Activated CD4-positive, alpha-beta T cell treated with anti-CD3 and anti-CD28 coated beads, Interleukin-2, Interleukin-4, amounts not matched to agents 100 ng/mL and 50 ng/mL, durations not matched to agents 16 hours and 8 hours (primary cell): ENCODE results near the gene PNLIPRP2.

Experiments
- DNase-seq: peaks from one replicate; pipeline ENCODE4 v3.0.0-alpha.2; 2020; ENCODE audit warnings: low spot score

The PNLIPRP2 gene

GRCh38 chr10:116612107-116612769 lies 8.5 kb upstream of the PNLIPRP2 start:
- DNase-seq = no peak

GRCh38 chr10:116613471-116613870 lies 7.3 kb upstream of the PNLIPRP2 start:
- no peak for DNase-seq

GRCh38 chr10:116614796-116615195 lies 6.0 kb upstream of the PNLIPRP2 start:
- DNase-seq = no peak

GRCh38 chr10:116615199-116615776 lies 5.5 kb upstream of the PNLIPRP2 start:
- DNase-seq = no peak

GRCh38 chr10:116621476-116621875 lies 723 bp downstream of the PNLIPRP2 start:
- no peak for DNase-seq

- no peak for DNase-seq
These were observed 1.3 kb downstream of the PNLIPRP2 start for GRCh38 chr10:116621934-116622655.

- no peak for DNase-seq
These were observed 5.1 kb downstream of the PNLIPRP2 start for GRCh38 chr10:116625845-116626244.

- no peak for DNase-seq
These were observed 6.1 kb downstream of the PNLIPRP2 start for GRCh38 chr10:116626815-116627214.

- no peak for DNase-seq
These were observed 6.7 kb downstream of the PNLIPRP2 start for GRCh38 chr10:116627386-116627933.

- no peak for DNase-seq
These were observed 8.6 kb downstream of the PNLIPRP2 start for GRCh38 chr10:116629340-116629739.

- no peak for DNase-seq
These were observed 9.3 kb downstream of the PNLIPRP2 start for GRCh38 chr10:116630020-116630419.

GRCh38 chr10:116631871-116632295 lies 11.1 kb downstream of the PNLIPRP2 start:
- no peak for DNase-seq

- DNase-seq = no peak
These were observed 12.0 kb downstream of the PNLIPRP2 start for GRCh38 chr10:116632596-116633215.

GRCh38 chr10:116633216-116633600 lies 12.5 kb downstream of the PNLIPRP2 start:
- DNase-seq = no peak

GRCh38 chr10:116634126-116634975 lies 13.6 kb downstream of the PNLIPRP2 start:
- DNase-seq = no peak

- DNase-seq = no peak
These were observed 15.6 kb downstream of the PNLIPRP2 start for GRCh38 chr10:116636385-116636784.

- no peak for DNase-seq
These were observed 16.2 kb downstream of the PNLIPRP2 start for GRCh38 chr10:116636976-116637375.

- no peak for DNase-seq
These were observed 17.1 kb downstream of the PNLIPRP2 start for GRCh38 chr10:116637830-116638229.

GRCh38 chr10:116646502-116646901 lies 25.7 kb downstream of the PNLIPRP2 start:
- DNase-seq = no peak

GRCh38 chr10:116648903-116649302 lies 28.1 kb downstream of the PNLIPRP2 start:
- no peak for DNase-seq

GRCh38 chr10:116653885-116654284 lies 33.1 kb downstream of the PNLIPRP2 start:
- no peak for DNase-seq

- DNase-seq = no peak
These were observed 34.1 kb downstream of the PNLIPRP2 start for GRCh38 chr10:116654816-116655215.
